PC-3 (cell line): Measurements from ENCODE around the gene PRPF6. TPM values are rescaled to one million over a fixed set of nuclear protein-coding genes. Genes with fewer than 3 reads are reported as not detected.

ENCODE experiments used
- ATAC-seq: fragments of 200-7000 bp; cut with Tn5 transposase; 2 replicates; pipeline ENCODE4 v1.9.1; 2020; ENCODE audit warnings: mild to moderate bottlenecking, moderate library complexity
- BruUV-seq: library from RNA; stranded (reverse); fragments of 400-500 nt; replicated peaks from 2 replicates; lab custom pipeline; 2021; lab: Mats Ljungman, UMichigan
- CTCF ChIA-PET: fragments of 300-600 bp; sonication (Branson Sonifier 250); formaldehyde crosslinking; loops from one replicate; lab custom pipeline; 2022; ENCODE audit warnings: antibody characterized with exemption; lab: Charles Lee
- POLR2A ChIA-PET: fragments of 300-600 bp; sonication (Branson Sonifier 250); formaldehyde crosslinking; loops from one replicate; lab custom pipeline; 2022; ENCODE audit warnings: antibody characterized with exemption; ENCODE audit not compliant: unreplicated experiment; lab: Charles Lee
- DNase-seq: peaks from one replicate; pipeline ENCODE4 v3.0.0-alpha.2; 2015
- H2AFZ ChIP-seq: fragments of 300-600 bp; sonication (generic); 2 replicates; pipeline ENCODE4 v1.6.0; 2016; ENCODE audit warnings: antibody characterized with exemption, low read length
- H3F3A ChIP-seq: fragments of 300-600 bp; sonication (generic); one replicate; pipeline ENCODE4 v1.6.0; 2017; ENCODE audit warnings: antibody characterized with exemption, low read length, control low read depth, mild to moderate bottlenecking; ENCODE audit not compliant: unreplicated experiment
- H3K27ac ChIP-seq: fragments of 300-600 bp; sonication (generic); 2 replicates; pipeline ENCODE4 v1.5.1; 2016; ENCODE audit warnings: mild to moderate bottlenecking, low read length
- H3K27me3 ChIP-seq: fragments of 300-600 bp; sonication (generic); 2 replicates; pipeline ENCODE4 v1.6.1; 2016; ENCODE audit warnings: low read length, mixed read lengths
- H3K36me3 ChIP-seq: fragments of 300-600 bp; sonication (generic); 2 replicates; pipeline ENCODE4 v1.6.1; 2016; ENCODE audit warnings: low read depth, mixed run types, low read length, mixed read lengths
- H3K4me1 ChIP-seq: fragments of 300-600 bp; sonication (generic); 2 replicates; pipeline ENCODE4 v1.5.1; 2016; ENCODE audit warnings: low read length; ENCODE audit not compliant: insufficient read depth
- H3K4me2 ChIP-seq: fragments of 300-600 bp; sonication (generic); 2 replicates; pipeline ENCODE4 v1.6.0; 2016; ENCODE audit warnings: low read length
- H3K4me3 ChIP-seq: fragments of 300-600 bp; sonication (generic); 2 replicates; pipeline ENCODE4 v1.5.1; 2016; ENCODE audit warnings: mild to moderate bottlenecking, low read length, mixed read lengths
- H3K79me2 ChIP-seq: fragments of 300-600 bp; sonication (generic); 2 replicates; pipeline ENCODE4 v1.6.1; 2017; ENCODE audit warnings: low read length, mixed read lengths
- H3K9ac ChIP-seq: fragments of 300-600 bp; sonication (generic); 2 replicates; pipeline ENCODE4 v1.6.0; 2016; ENCODE audit warnings: mild to moderate bottlenecking, low read length
- H3K9me2 ChIP-seq: fragments of 300-600 bp; sonication (generic); replicated peaks from 2 replicates; pipeline ENCODE4 v1.6.1; 2016; ENCODE audit warnings: mixed run types, low read length, mixed read lengths
- H3K9me3 ChIP-seq: fragments of 300-600 bp; sonication (generic); 2 replicates; pipeline ENCODE4 v1.6.1; 2016; ENCODE audit warnings: low read length, mixed read lengths
- H4K20me1 ChIP-seq: fragments of 300-600 bp; sonication (generic); 2 replicates; pipeline ENCODE4 v1.6.1; 2016; ENCODE audit warnings: low read length, mixed read lengths
- EZH2 ChIP-seq: fragments of 300-600 bp; sonication (generic); IDR thresholded peaks from one replicate; pipeline ENCODE4 v1.6.1; 2017; ENCODE audit warnings: antibody characterized with exemption, mild to moderate bottlenecking, low read length; ENCODE audit not compliant: unreplicated experiment
- EZH2phosphoT487 ChIP-seq: fragments of 300-600 bp; sonication (generic); IDR thresholded peaks from 2 replicates; pipeline ENCODE4 v1.6.1; 2018; ENCODE audit warnings: mild to moderate bottlenecking, antibody characterized with exemption, low read length, borderline replicate concordance
- intact Hi-C: fragments of 100-400 bp; cut with micrococcal nuclease; formaldehyde crosslinking; loops from 2 replicates; pipeline ENCODE4 v1.9.0; 2023
- total RNA-seq: library from RNA; depleted of rRNA; stranded (reverse); fragments of >200 nt; gene quantifications from 2 replicates; pipeline ENCODE4 v1.2.3, GENCODE V29; 2014
- TF ChIP-seq, protein P1 (sequence below): fragments of 300-600 bp; sonication (generic); conservative IDR thresholded peaks from 2 replicates; pipeline ENCODE4 v1.5.1; 2017; ENCODE audit warnings: antibody characterized with exemption, low read depth, mild to moderate bottlenecking, low read length

Gene PRPF6
- total RNA-seq, 1 experiment from 2014 or later, result 67.1 TPM

DNA sequence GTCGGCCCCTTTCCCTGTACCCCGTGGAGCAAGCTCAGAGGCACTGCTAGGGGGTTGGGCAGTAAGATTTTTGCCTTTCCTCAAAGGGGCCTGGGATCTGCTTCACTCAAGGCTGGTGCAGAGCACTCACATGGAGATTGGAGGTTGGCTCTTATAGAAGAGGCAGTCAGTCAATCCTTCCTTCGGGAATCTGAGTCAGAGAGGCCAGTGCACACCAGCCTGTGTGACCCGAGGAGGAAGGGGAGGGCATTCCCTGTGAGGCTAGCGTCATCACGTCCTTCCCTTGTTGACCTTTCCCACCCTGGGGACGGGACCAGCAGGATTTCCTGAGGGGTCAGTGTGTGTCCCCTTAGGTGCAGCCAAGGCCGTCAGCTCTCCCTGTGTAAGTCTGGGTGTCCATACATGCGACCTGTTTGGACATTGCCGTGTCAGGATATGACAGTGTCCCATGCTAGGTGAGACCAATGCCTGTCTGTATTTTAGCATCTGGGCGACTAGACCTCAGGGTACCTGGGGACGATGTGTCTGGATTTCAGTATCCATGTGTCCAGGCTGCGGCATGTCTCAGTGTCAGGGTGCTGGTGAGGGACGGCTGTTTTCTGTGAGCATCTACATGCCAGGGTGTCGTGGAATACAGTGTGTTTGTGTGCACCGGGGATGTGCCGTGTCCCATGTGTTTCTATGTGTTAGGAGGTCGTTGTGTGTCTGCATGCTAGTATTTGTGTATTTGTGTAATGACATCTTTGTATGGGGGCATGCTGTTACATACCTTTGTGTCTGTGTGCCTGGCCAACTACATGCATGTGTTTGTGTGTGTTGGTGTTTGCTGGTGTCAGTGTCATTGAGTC, 8.4 kb upstream of the PRPF6 start:
- Histone ChIP-seq H3K27me3 (no peaks in the 10 kb centered on the region), H3K9me3 (no peaks in the 10 kb centered on the region), H4K20me1 (no peaks in the 10 kb centered on the region), H3F3A (no peaks in the 10 kb centered on the region), H3K4me2 (no peak overlapping the region), H3K9ac (no peak overlapping the region), H3K27ac (no peak overlapping the region), H2AFZ (no peak overlapping the region), H3K4me3 (no peak overlapping the region), H3K9me2 (no peaks in the 10 kb centered on the region), H3K4me1 (peaks cover 6% of the 10 kb centered on the region; the same call in 1 of the 2 replicates), H3K79me2 (peaks cover 15% of the 10 kb centered on the region), H3K36me3 (no peaks in the 10 kb centered on the region)
- CTCF ChIA-PET, result no interaction called here
- intact Hi-C loops, result loop anchor here (1.0 to 5.0 kb wide), 2 partner anchors 61 to 100 kb away; no protein-coding TSS in a partner anchor
- BruUV-seq, result no TSS peak
- TF ChIP-seq EZH2 (no peak), EZH2phosphoT487 (no peak)
- TF ChIP-seq, protein P1, sequence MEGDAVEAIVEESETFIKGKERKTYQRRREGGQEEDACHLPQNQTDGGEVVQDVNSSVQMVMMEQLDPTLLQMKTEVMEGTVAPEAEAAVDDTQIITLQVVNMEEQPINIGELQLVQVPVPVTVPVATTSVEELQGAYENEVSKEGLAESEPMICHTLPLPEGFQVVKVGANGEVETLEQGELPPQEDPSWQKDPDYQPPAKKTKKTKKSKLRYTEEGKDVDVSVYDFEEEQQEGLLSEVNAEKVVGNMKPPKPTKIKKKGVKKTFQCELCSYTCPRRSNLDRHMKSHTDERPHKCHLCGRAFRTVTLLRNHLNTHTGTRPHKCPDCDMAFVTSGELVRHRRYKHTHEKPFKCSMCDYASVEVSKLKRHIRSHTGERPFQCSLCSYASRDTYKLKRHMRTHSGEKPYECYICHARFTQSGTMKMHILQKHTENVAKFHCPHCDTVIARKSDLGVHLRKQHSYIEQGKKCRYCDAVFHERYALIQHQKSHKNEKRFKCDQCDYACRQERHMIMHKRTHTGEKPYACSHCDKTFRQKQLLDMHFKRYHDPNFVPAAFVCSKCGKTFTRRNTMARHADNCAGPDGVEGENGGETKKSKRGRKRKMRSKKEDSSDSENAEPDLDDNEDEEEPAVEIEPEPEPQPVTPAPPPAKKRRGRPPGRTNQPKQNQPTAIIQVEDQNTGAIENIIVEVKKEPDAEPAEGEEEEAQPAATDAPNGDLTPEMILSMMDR, result no peak
- DNase-seq (no peak), ATAC-seq (no peak)
- POLR2A ChIA-PET, result no interaction called here

DNA sequence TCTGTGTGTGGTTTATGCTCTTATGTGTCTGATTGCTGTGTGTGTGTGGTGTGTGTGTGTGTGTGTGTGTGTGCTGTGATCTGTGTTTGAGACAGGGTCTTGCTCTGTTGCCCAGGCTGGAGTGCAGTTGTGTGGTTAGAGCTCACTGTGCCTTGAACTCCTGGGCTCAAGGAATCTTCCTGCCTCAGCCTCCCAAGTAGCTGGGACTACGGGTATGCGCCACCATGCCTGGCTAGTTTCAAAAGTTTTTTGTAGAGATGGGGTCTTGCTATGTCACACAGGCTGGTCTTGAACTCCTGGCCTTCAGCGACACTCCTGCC, 7.8 kb upstream of the PRPF6 start:
- Histone ChIP-seq H3K4me2 (no peak overlapping the region), H3K9me3 (no peaks in the 10 kb centered on the region), H3K79me2 (peaks cover 11% of the 10 kb centered on the region), H4K20me1 (no peaks in the 10 kb centered on the region), H3K36me3 (no peaks in the 10 kb centered on the region), H3K27me3 (no peaks in the 10 kb centered on the region), H3K9ac (no peak overlapping the region), H3K4me1 (peaks cover 12% of the 10 kb centered on the region), H3K9me2 (no peaks in the 10 kb centered on the region), H3K4me3 (no peak overlapping the region), H2AFZ (no peak overlapping the region), H3K27ac (no peak overlapping the region), H3F3A (no peaks in the 10 kb centered on the region)
- TF ChIP-seq EZH2 (no peak), EZH2phosphoT487 (no peak)
- TF ChIP-seq, protein P1, result no peak
- ATAC-seq (no peak), DNase-seq (no peak)
- intact Hi-C loops, result loop anchor here (1.0 to 5.0 kb wide), 2 partner anchors 62 to 101 kb away; no protein-coding TSS in a partner anchor
- no TSS peak for BruUV-seq
- ChIA-PET POLR2A (no interaction called here), CTCF (interaction anchor here (0.9 to 1.4 kb wide), 4 partner anchors 62 to 435 kb away, joined by 4 to 11 read pairs (median 7); no protein-coding TSS in a partner anchor)
